ENCODE measurements around the gene PEAK1.

GRCh38 chr15:77093436-77093835, 326.5 kb downstream of the PEAK1 start:
- TF ChIP-seq EZH2 (IDR thresholded peaks at IDR 0.05; ENCODE audit: borderline replicate concordance, low read depth, low read length, poor library complexity, severe bottlenecking) (no peak), CTCF (conservative IDR thresholded peaks at IDR 0.05; ENCODE audit: low read depth, low read length) (no peak)
